NCI-H128 (cell line): ENCODE results near the gene HID1.
"Not testable (repeated sequence)": the region's sequence is repeated elsewhere in the genome, so short reads cannot be mapped to it uniquely, and the experiment has no call there.

Source experiments
- DNase-seq: peaks from one replicate; lab custom pipeline; 2025; ENCODE audit not compliant: unreplicated experiment; lab: John Stamatoyannopoulos, UW

HID1 gene

DNA sequence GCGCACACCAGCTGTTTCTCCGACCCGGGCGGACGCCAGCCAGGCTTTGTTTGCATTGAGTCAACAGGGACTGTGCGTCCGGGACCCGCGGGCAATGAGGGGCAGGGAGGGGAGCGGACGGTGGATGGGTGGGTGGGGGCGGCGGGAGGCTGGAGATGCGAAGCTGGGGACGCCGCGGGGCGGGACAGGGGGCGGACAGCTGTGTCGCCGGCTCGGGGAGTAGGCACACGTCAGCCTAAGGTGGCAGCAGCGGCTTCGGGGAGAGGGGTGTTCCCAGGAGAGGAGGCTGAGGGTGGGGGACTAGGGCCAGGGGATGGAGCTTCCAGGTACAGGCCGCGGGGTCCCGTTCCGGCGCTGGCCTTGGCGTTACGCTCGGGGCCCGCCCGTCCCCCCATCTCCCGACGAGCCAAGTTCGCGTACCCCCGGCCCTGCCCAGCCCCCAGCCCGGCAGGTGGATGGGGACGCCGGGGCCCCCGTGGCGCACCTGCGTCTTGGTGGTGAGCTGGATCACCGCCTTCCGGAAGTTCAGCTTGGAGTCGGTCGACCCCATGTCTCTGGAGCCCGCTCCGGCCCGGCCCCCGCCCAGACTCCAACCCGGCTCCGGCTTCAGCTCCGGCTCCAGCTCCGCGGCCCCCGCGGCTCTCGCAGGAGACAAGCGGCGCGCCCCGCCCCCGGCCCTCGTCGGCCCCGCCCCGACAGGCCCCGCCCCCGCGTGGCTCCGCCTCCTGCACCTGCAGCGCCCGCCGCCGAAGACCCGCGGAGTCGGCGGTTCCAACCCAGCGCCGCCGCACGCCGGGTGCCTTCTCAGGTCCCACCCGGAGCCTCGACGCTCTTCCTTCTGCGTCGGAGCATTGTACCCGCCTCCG, at the start of gene HID1:
Gene HID1, minus strand, starts transcription at position 653 of the 866 bp plus-strand sequence. Its CDS starts 103 bp downstream, at position 550.
- peak; percentile 19 for DNase-seq

DNA sequence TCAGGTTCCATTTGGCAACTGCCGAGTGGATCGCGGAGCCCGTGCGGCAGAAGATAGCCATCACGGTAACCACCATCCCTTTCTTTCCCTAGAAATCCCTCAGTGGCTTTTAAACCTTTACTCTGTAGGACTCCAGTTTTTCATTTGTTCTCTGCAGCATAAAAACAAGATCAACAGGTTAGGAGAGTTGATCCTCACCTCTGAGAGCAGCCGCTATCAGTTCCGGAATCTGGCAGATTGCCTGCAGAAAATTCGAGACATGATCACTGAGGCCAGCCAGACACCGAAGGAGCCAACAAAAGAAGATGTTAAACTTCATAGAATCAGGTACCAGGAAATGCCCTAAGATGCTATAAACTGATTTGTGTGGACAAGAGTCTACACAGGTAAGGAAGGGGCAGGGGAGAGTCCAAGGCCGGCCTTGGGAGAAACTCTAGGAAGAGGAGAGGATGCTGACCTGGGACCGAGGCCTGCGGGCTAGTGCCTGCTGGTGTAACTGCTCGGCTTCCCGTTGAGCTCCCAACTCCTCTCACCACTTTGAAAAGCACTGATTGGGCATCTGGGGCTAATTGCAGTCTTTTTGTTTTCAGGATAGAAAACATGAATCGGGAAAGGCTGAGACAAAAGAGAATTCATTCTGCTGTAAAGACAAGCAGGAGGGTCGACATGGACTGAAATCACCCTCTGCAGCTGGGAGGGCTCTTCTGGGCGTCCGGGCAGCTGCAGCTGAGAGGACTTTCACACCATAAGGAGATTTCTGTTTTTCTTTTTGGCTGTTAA, 48.0 kb upstream of the HID1 start:
- no peak for DNase-seq

DNA sequence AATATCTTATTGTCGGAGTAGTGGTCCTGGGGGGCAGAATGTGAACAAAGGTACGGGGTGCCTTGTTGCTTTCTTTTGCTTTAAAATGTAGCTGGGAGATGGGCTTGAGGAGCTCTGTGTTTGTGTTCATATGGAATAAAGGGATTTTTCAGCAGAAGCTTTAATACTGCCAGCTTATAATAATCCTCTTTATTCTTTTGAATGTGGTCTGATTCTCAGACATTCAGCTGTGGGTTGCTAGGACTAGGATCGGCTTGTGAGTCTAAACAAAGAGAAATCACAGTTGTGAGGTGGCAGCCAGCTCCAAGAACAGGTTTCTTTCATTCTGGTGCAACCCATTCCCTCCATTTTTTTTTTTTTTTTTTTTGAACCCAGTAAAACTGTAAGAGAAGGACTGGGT, 47.2 kb upstream of the HID1 start:
- no peak for DNase-seq

DNA sequence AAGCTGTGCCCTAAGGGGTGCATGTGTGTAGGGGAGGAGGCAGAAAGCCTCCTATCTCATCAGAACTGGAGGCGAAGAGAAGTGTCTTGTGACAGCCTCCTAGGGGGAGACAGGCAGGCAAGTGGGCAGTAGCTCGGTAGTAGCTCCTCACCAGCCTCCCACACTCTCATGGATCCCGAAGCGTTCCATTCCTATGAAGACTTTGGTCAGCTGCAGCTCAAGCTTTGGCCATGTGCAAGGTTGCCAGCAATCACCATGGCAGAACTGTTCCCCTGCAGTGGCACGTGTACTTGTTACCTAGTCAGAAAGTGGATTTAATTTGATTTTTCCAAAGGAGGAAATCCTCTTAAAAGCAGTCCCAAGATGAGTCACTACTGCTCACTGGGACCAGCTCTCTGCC, 46.6 kb upstream of the HID1 start:
- no peak for DNase-seq

DNA sequence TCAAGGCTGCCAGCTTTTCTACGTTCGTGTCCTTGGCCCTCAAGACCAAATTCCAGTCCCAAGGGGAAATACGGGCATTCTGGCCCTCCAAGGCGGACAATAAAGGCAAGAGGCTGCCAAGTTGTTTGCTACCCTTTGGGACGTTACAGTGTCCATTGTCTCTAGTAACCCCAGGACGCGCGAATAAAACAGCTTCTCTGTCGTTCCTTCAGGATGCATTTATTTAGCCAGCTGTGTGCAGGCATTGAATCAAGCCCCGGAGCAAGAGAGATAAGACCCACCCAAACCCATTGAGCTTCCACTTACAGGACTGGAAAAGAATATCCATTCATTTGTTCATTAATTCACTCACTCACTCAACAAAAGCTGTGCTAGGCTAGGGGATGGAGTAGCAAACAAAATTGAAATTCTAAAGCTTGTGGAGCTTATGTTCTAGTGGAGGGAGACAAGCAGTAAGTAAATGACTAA, 40.6 kb upstream of the HID1 start:
- DNase-seq = no peak

DNA sequence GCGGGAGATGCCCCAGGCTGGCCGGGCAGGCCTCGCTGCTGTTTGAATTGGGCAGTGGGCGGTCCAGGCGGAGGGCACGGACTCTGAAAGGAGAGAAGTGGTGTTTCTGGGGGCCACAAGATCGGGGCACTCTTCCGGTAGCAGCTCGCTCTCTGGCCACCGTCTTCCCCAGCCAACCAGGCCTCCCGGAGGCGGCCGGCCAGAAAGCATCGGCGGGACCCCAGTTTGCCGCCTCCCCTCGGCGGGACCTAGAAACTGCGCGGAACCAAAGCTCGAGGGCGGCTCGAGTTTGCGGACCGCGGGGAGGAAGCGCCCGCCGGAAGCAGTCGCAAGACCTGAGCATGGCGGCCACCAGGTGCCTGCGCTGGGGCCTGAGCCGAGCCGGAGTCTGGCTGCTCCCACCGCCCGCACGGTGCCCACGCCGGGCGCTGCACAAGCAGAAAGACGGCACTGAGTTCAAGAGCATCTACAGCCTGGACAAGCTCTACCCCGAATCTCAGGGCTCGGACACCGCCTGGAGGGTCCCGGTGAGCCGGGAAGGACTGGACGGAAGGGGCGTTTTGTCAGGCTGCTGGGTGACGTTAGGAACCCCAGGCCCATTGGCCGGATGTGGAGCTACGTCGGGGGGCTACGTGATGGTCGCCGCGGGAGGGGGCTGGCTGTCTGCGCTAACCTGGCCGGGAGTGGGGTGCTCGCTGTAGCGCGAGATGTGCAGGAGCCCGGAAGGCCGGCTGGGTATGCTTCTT, 40.0 kb upstream of the HID1 start, which contains the start of gene MRPL58:
Gene MRPL58, plus strand, starts transcription at position 325 of the 746 bp plus-strand sequence. Its CDS starts 17 bp downstream, at position 342.
- peak; percentile 64 for DNase-seq

- no peak for DNase-seq
These were observed 39.5 kb upstream of the HID1 start for GRCh38 chr17:75012096-75012345.

DNA sequence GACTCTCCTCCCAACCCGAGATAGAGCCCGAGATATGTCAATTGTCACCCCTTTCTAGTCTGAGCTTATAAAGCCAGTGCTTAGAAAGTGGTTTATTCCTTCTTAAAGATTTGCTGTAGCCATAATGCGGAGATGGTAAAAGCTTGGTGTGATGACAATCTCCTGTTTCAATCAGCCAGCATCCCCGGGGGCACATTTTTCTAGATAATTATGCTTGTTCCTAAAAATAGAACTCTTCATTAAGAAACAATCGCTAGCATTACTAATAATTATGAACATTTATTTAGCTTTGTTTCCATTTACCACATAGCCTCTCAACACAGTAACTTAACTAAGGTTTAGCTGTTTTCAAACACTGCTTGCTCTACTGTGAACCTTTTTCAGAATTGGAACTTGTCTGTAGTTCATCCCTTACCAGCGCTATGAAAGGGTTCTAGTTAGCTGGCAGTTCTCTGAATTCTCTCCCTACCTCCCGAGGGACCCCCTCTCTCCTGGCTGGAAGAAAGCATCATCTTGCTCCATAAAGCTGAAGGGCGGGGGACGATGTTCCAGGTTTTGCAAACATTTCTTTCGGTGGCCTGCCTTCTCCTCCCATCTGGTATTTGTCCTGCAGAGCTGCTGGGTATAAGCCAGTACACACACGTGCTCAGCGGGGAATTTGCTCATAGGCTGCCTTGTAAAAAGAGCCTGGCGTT, 39.0 kb upstream of the HID1 start:
- no peak for DNase-seq

DNA sequence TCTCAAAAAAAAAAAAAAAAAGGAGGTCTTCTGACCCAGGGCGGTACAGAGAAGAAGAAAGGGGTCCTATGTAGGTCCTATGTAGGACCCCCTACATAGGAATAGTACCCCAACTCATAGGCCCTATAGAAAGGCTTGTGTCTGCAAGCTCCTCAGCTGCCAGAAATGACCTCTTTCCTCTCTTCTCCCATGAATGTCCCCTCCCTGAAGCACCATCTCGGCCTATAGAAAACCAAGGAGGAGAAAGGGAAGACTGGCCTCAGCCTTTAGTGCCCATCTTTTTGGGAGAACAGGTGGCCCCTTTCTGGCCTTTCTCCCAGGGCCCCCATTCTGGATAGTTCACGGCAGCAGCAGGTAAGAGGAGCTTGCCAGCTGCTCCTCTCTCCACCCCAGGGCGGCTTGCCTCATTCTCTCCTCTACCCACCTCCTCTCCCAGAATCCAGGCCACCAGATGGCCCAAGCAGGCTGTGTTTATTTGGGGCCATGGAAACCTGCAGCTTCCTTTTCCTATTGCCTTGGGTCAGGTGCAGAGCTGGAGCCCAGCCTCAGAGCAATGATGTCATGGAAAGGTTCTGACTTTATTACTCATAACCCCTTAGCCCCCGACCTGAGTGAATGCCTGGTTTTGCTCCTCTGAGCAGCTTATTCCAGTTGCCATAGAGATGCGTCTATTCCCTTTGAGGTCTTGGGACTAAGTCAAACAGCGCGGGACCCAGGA, 38.3 kb upstream of the HID1 start:
- no peak for DNase-seq

DNA sequence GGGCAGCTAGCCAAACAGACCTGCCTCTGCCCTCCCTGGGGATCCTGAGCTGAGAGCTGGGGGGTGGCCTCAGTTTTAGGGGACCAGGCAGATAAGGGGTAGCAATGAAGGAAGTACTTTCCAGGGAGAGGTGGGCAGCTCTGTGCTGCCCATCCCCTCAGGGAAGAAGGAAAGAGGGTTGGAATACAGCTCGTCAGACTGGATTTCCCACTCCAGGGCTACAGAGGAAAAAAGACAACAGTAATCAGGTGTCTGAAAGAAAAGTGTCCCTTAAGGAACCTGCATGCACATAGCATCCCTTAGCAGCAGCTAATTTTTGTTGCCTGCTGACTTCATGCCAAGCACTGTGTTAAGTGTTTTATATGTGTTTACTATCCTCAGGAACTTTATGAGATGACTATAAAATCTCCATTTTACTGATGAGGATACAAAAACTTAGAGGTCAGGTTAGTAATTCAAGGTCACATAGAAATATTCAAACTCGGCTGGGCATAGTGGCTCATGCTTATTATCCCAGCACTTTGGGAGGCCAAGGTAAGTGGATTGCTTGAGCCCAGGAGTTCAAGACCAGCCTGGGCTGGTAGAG, 36.7 kb upstream of the HID1 start:
- DNase-seq = no peak

DNA sequence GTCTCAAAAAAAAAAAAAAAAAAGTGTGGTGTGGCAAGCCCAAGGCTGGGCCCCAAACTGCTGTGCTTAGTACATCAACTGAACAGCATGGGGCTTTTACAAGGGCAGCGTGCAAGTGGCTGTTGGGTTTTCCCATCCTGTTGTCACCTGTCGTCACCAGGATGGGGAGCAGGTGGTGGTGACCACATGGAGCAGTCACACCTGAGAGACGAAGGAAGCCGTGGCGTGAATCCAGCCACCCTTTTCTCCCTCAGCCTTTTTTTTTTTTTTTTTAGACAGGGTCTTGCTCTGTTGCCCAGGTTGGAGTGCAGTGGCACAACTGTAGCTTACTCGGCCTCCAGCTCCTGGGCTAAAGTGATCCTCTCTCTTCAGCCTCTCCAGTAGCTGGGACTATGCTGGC, 35.8 kb upstream of the HID1 start:
- DNase-seq = no peak

DNA sequence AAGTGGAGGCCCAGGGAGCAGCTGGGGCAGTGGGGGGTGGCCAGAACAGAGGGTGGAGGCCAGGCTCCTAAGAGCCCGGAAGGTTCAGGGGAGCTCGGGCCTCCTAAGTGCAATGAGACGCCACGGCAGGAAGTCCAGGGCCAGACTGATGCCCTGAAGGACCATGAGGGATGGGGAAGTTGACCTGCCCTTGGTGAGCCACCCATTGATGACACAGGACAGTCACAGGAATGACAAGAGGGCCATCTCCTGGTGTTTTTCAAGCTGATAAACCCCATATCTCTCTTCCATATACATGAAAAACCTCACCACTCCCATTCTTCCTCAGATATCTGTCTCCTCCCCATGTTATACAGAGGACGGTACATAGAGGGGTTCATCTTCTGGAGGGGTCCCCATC, 34.1 kb upstream of the HID1 start:
- DNase-seq = no peak

DNA sequence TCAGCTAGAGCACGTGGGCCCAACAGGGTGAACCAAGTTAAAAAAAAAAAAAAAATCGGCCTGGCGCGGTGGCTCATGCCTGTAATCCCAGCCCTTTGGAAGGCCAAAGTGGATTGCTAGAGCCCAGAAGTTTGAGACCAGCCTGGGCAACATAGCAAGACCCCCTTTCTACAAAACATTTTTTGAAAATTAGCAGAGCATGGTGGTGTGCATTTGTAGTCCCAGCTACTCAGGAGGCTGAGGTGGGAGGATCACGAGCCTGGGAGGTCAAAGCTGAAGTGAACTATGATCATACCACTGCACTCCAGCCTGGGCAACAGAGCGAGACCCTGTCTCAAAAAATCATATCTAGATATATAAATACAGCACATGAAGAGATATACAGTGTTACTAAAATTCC, 33.5 kb upstream of the HID1 start:
- DNase-seq = not testable (repeated sequence)

- DNase-seq = no peak
These were observed 32.7 kb upstream of the HID1 start for GRCh38 chr17:75005291-75005690.

DNA sequence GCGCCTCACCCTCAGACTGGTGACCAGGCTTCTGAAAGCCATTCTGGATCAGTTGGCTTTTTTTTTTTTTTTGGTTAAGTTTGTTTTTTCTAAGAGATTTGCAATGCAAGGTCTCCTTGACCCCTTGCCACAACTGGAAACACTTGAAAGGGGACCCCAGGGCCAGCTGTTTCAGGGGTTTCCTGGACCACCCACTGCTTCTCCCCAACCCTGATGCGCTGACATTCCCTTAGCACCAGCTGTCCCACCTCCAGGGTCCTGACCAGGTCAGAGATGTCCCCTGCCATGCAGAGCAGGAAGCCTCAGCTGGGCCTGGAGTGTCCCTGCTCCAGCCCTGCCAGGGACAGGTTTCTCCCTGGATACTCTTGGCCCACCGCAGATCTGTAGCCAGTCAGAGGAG, 31.8 kb upstream of the HID1 start:
- DNase-seq = no peak

GRCh38 chr17:75003957-75004355, 31.4 kb upstream of the HID1 start:
- DNase-seq = no peak

DNA sequence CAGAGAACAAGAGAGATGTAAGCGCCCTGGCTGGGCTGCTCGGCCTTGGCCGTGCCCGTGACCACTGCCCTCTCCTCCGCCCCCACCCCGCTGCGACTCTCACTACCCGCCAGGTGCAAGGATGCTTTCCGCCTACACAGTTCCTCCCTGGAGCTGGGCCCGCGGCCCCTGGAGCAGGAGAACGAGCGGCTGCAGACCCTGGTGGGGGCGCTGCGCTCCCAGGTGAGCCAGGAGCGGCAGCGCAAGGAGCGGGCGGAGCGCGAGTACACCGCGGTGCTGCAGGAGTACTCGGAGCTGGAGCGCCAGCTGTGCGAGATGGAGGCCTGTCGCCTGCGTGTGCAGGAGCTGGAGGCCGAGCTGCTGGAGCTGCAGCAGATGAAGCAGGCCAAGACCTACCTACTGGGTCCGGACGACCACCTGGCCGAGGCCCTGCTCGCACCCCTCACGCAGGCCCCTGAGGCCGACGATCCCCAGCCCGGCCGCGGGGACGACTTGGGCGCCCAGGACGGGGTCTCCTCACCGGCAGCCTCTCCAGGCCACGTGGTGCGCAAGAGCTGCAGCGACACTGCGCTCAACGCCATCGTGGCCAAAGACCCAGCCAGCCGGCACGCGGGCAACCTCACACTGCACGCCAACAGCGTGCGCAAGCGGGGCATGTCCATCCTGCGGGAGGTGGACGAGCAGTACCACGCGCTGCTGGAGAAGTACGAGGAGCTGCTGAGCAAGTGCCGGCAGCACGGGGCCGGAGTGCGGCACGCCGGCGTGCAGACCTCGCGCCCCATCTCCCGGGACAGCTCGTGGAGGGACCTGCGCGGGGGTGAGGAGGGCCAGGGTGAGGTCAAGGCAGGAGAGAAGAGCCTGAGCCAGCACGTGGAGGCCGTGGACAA, 30.8 kb upstream of the HID1 start:
- no peak for DNase-seq

- no peak for DNase-seq
These were observed 29.6 kb upstream of the HID1 start for GRCh38 chr17:75001915-75002843.
